ENCODE measurements around the gene CSH1.

- TF ChIP-seq CTCF (IDR thresholded peaks at IDR 0.05; ENCODE audit: low read depth, low read length, missing input control) = peak; percentile 47
- TF ChIP-seq SP1 (IDR thresholded peaks at IDR 0.05) = peak; percentile 80
- TF ChIP-seq TAF1 (conservative IDR thresholded peaks at IDR 0.05) = no peak
- no peak for TF ChIP-seq JUND (IDR thresholded peaks at IDR 0.05)
- no peak for TF ChIP-seq GABPA (IDR thresholded peaks at IDR 0.05 in 1 of 2, conservative IDR thresholded peaks at IDR 0.05 in 1 of 2)
- TF ChIP-seq RAD21 (IDR thresholded peaks at IDR 0.05) = peak; percentile 22 to 35
- TF ChIP-seq REST (IDR thresholded peaks at IDR 0.05) = no peak
- peak; percentile 51 to 82 for TF ChIP-seq EGR1 (IDR thresholded peaks at IDR 0.05; ENCODE audit: low read depth in 2 of 2)
- TF ChIP-seq YY1 (IDR thresholded peaks at IDR 0.05) = no peak
- TF ChIP-seq ZBTB33 (IDR thresholded peaks at IDR 0.05) = peak; percentile 70
- no peak for TF ChIP-seq FOXA1 (IDR thresholded peaks at IDR 0.05)
- TF ChIP-seq, protein P1, sequence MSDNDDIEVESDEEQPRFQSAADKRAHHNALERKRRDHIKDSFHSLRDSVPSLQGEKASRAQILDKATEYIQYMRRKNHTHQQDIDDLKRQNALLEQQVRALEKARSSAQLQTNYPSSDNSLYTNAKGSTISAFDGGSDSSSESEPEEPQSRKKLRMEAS (IDR thresholded peaks at IDR 0.05) = peak; percentile 71
Measured at GRCh38 chr17:63848834-63849689, 47.3 kb downstream of the CSH1 start.

Data from liver (tissue), 3 donors.